ENCODE results near the gene NGFR. TPM values are rescaled to one million over a fixed set of nuclear protein-coding genes. Genes with fewer than 3 reads are reported as not detected.
A peak's percentile ranks its signal among the peaks of the same experiment; 100 is the strongest.
"Not testable (repeated sequence)": the region's sequence is repeated elsewhere in the genome, so short reads cannot be mapped to it uniquely, and the experiment has no call there.

The NGFR gene
- total RNA-seq, 1 donor from 2014 or later: 0.25 TPM

DNA sequence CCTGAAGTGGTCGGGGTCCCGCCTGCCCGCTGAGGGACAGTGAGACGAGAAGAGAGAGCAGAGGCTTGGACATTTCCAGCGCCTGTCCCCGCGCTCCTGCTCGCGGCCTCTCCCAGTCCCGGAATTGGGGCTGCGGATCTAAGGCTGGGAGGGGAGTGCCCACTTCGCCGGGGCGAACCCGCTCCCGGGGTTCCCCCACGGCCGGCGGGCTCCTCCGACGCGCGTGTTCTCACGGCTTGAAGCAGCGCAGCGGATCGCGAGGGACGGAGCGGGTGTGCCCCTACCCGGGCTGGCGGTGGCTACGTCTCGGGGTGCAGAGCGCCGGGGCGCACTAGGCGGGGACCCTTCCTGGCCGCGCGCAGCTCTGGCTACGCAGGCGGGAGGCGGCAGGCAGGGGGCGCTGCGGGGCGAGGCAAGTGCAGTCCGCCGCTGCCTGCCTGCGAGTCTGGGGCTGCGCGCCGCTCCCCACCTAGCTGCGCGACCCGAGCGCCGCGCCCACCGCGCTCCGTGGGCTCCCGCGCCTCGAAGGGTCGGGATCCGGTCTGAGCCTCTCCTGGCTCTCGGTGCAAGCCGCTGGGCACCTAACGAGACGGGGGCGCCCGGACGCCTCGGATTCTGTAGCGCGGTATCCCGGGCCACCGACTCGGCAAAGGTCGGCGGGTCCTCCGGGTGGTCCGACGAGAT lies 1.2 kb downstream of the NGFR start:
- DNase-seq (ENCODE audit: low read depth): no peak

DNA sequence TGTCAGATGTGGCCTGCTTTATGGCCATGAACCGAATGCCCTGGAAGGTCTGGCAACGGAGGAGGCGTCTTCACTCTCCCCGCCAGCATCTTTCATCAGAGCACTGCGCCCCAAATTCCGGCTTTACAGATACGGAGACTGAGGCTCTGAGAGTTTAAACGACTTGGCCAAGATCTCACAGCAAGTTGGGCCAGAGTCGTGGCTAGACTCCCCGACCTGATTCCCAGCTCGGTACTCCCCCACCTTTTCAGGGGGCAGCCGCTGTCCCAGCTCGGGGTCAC lies 1.7 kb downstream of the NGFR start:
- no peak for DNase-seq (ENCODE audit: low read depth)

DNA sequence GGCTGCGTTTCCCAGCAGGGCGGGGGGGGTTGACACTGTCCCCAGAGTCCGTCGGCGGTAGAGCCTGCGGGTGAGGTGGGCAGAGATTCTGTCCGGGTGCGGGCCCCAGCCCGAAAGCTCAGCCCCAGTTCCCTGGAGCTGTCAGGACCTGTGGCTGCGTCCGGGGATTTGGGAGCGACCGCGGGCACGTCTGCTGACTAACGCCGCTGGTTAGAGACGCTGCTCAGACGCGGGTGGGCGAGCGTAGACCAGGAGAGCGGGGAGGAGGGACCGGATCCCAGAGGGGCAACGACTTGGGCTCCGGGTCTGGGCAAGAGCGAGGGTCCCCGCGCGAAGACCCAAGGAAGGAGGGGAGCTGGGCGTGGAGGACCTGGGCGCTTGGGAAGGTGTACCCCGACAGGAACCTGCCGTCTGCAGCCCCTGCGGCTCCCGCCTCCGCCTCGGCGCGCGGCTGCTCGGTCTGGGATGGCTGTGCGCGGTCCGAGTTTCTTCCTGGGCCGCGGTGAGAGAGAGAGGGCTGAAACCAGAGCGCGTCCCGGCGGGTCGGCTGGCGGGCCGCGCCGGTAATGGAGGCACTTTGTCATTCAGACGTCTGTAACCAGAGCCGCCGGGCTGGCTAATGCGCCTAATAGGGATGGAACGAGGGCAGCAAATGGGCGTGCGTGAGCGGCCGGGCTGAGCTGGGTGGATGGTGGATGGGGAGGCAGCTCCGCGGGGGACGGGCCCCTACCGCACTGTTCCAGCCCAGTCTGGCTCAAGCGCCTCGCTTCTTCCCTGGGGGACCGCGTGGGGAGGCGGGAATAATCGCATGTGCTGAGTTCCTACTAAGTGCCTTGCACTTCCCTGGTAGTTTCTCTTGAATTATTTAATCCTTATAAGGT lies 2.3 kb downstream of the NGFR start:
- DNase-seq (ENCODE audit: low read depth): no peak

DNA sequence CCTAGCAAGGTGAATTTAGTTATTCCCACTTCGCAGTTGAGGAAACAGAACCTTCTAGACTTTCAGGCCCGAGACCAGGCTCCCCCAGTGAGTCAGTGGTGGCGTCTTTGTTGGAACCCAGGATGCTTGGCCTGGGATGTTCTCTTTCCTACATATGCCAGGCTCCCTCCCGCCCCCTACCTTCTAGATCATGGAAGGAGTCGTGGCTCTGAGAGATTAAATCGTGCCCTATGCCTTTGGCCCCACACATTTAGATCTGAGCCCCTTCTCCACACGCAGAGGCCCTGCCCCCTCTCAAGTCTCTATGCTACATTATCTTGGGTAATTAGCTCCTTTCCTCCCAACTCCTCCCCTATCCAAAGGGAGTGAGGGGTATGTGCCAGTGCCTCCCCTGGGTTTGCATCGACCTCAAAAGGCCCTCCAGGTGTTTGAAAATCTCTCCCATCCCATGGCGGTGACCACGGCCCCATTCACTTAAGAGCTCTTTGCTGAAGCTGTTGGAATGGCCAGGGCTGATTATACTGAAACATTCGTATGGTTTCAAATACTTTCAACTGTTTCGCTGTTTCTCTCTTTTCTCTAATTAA lies 3.0 kb downstream of the NGFR start:
- DNase-seq (ENCODE audit: low read depth): no peak

DNA sequence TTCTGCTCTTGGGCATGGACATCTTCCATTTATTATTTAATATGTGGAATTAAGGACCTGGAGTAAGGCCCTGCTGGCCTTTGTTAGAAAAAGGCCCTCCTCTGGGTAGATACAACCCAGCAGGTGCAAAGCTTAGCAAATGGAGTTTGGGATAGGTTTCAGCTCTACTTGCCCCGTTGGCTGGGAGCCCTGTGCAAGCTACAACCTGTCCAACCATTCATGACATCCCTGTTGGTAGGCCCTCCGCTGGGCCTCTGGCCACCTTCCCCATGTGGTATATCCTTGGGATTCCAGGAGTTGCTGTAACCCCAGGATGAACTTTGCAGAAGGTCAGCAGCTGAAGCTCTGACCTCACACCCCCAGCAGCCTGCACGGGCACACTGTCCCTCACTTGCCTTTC lies 6.4 kb downstream of the NGFR start:
- DNase-seq (ENCODE audit: low read depth): no peak

DNA sequence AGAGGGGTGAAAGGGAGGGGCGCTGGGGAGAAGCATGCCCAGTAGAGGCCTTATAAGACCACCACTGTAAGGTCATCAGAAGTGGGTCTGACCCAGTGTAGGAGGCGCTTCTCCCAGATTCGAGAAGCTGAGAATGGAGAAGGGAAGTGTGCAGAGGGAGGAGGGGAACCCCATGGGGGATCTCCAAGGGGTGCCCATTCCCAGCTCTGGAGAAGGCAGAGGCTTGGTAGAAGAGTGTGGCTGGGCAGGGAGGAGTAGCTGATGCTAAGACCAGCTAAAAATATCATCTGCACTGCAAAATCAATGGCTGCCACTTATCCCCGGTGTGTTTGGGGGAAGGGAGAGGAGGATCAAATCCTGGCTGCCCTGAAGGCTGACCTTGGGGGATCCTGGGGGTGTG lies 7.2 kb downstream of the NGFR start:
- DNase-seq (ENCODE audit: low read depth): no peak

DNA sequence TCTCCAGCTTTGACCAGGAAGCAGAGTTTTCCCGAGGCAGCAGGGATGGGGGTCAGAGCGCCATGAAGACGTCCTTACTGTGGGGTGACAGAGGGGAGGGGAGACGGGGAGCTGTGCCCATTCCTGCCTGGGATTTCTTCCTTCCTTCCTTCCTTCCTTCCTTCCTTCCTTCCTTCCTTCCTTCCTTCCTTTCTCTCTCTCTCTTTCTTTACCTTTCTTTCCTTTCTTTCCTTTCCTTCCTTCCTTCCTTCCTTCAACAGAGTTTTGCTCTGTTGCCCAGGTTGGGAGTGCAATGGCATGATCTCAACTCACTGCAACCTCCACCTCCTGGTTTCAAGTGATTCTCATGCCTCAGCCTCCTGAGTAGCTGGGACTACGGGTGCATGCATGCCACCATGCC lies 7.6 kb downstream of the NGFR start:
- not testable (repeated sequence) for DNase-seq (ENCODE audit: low read depth)

DNA sequence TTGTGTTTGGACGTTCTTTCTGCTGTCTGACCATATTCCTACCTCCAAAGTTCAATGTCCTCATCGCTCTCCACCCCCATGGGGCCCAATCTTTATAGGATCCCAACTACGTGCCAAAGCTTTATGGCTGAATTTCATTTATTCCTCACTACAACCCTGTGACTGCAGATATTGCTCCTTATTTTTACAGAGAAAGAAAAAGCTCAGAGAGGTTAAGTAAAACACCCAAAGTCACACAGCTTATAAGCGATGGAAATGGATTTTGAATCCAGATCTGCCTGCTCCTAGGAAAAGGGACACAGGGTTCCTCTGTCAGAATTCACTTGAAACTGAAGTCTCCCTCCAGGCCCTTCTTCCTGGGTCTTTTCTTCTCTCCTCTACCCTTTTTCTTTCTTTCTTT lies 9.3 kb downstream of the NGFR start:
- DNase-seq (ENCODE audit: low read depth): no peak

DNA sequence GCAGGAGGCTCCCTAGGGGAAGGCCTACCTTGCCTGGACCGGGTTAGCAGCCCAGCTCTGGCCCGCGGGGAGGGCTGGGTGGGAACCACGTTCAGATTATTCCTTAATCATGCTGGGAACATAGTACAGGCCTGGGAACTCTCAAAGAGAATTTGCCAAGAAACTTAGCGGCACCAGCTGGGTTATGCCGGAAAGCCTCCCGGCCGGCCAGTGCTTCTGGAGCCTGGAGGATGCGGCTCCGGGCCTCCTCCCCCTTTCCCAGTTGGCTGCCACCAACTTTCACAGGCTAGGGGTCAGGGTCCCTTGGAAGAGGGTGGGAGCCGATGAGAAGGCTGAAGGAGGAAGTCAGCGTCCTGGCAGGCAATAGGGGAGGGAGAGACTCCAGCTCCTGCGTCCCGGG lies 10.8 kb downstream of the NGFR start:
- no peak for DNase-seq (ENCODE audit: low read depth)

DNA sequence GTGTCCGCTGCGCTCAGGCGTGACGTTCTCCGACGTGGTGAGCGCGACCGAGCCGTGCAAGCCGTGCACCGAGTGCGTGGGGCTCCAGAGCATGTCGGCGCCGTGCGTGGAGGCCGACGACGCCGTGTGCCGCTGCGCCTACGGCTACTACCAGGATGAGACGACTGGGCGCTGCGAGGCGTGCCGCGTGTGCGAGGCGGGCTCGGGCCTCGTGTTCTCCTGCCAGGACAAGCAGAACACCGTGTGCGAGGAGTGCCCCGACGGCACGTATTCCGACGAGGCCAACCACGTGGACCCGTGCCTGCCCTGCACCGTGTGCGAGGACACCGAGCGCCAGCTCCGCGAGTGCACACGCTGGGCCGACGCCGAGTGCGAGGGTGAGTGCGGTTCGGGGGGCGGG lies 11.2 kb downstream of the NGFR start:
- no peak for DNase-seq (ENCODE audit: low read depth)

DNA sequence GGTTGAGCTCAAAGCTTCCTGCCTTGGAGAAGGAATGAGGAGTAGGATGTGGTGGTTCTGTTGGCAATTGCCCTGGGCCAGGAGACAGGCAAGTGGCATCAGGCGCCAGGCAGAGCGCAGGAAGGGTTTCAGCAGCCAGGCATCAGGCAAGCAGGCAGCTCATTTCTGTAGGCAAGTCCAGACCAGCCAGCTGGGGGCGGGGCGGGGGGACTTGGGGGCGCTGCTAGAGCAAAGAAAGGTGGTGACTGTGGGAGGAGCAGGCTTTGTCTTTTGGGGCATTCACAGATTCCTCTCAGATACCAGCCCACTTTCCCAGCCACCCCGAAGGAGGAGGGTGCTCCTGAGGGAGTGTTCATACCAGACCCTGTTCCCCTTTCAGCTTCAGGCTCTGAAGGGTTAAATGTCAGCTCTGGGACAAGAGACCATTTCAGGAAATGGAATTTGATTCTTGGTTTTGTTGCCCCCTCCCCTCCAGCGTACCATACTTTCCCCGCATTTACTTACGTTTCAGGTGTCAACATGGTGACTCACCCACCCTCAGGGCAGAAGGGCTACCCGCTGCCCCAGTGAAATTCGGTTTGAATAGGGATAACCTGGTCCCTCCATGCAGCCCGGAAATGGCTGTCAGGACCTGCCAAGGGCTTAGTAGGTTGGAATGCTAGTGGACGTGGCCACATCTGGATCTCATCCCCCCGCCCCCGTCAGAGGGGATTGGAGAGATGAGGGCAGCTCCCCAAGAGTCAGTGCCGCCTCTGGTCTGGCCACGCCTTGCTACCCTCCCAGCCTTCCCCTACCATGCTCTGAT lies 13.2 kb downstream of the NGFR start:
- DNase-seq (ENCODE audit: low read depth): peak; percentile 74

DNA sequence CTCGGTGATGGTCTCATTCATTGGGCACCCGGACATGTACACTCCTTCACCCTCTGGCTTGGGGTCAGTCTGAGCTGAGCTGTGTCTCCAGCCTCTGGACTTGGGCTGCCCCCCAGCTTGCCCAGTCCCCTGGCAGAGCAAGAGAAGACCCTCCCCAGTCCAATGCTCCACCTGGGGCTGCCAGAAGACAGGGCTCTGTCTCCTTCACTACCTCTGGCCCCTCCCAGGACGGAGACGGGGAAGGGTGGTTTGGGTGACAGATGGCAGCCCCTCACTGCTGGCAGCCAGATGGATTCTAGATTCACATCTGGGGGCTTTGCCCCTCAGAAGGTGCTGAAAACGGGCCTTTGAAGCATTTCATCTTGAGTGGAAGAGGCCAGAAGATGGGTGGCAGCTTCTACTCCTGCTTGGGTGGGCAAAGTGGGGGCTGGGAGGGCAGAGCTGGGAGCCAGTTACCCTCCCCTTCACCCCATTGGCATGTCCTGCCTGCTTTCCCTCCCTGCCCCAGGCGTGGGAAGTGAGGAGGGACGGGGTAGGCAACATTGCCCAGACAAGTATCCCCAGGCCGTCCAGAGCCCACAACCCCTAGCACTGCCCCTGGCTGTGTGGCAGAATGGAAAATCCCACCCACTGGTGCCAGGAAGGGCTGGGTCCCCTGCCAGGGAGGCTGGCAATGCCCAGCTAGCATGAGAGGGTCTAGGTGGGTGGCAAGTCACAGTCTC lies 13.9 kb downstream of the NGFR start:
- DNase-seq (ENCODE audit: low read depth): no peak

DNA sequence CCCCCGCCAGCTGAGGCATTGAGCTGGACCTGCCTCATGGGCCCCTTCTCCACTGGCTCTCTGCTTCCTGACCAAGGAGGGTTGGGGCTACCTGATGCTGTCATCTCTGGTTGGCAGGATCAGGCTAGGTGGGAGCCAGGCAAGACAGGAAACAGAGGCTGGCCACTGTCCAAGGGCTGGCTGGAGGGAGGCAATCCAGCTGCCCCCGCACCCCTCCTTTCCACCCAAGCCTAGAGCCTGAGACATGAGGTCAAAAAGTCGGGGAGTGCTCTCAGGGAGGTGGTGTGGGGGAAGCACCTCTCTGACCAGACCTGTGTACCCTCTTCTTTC lies 14.5 kb downstream of the NGFR start:
- DNase-seq (ENCODE audit: low read depth): no peak

DNA sequence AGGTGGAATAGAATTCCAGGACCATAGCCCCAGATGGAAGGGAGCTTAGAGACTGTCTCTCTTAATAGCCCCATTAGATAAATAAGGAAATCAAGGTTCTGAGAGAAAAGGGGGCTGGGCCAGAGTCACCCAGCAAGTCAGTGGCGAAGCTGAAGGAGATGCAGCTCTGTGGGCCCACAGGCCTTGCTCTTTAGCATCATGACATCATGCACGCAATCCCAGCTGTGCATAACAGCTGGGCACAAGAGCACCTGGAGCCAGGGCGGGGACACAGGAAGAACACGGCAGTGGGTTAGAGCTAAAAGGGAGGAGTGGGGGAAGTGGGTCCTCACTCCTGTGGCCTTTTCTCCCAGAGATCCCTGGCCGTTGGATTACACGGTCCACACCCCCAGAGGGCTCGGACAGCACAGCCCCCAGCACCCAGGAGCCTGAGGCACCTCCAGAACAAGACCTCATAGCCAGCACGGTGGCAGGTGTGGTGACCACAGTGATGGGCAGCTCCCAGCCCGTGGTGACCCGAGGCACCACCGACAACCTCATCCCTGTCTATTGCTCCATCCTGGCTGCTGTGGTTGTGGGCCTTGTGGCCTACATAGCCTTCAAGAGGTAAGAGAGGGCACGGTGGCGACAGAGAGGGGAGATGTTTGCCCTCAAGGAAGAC lies 15.1 kb downstream of the NGFR start:
- DNase-seq (ENCODE audit: low read depth): no peak

DNA sequence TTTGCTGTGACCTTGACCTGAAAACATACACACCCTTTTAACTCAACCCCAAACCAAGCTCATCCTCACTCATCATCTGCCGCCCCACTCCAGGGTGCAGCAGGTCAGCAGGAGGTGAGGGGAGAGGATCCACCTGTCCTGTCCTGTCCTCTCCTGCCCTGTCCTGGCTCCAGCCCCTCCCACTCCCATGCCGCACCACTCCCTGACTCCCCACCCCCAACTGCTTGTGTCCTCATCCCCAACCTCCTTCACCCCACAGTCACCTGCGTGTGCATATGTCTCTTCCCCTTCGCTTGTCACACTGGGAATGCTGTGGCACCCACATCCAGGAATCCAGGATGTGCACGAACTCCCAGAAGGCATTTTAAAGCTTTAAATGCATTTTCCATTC lies 15.6 kb downstream of the NGFR start:
- no peak for DNase-seq (ENCODE audit: low read depth)

DNA sequence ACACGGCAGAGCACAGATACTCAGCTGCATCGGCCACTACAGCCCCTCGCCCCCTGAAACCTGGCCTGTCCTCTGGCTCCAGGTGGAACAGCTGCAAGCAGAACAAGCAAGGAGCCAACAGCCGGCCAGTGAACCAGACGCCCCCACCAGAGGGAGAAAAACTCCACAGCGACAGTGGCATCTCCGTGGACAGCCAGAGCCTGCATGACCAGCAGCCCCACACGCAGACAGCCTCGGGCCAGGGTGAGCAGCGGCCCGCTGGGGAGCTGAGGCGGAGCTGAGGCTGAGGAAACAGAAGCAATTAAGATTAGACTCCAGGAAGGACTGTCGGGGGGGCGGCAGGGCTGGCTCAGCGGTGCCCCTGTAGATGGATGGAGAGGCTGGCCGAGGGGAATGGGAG lies 16.7 kb downstream of the NGFR start:
- DNase-seq (ENCODE audit: low read depth): no peak

DNA sequence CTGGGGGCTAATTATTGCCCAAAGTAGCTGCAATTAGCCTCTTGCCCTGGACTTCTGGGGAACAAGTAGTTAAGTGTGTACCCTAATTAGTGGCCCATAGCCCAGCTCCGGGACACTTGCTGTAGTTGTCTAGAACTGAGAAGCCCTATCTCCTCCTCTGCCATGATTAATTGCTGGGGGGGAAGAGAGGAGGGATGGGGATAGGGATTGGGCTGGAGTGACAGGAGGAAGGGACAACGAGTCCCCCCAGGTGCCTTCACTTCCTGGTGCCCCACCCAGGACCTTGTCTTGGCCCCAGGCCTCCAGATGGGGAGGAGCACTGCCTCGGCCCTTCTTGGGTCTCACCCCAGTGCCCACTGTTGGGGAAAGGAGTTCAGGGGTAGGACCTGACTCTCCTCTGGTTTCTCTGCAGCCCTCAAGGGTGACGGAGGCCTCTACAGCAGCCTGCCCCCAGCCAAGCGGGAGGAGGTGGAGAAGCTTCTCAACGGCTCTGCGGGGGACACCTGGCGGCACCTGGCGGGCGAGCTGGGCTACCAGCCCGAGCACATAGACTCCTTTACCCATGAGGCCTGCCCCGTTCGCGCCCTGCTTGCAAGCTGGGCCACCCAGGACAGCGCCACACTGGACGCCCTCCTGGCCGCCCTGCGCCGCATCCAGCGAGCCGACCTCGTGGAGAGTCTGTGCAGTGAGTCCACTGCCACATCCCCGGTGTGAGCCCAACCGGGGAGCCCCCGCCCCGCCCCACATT lies 17.4 kb downstream of the NGFR start:
- DNase-seq (ENCODE audit: low read depth): no peak

DNA sequence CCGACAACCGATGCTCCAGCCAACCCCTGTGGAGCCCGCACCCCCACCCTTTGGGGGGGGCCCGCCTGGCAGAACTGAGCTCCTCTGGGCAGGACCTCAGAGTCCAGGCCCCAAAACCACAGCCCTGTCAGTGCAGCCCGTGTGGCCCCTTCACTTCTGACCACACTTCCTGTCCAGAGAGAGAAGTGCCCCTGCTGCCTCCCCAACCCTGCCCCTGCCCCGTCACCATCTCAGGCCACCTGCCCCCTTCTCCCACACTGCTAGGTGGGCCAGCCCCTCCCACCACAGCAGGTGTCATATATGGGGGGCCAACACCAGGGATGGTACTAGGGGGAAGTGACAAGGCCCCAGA lies 17.9 kb downstream of the NGFR start:
- DNase-seq (ENCODE audit: low read depth): no peak

DNA sequence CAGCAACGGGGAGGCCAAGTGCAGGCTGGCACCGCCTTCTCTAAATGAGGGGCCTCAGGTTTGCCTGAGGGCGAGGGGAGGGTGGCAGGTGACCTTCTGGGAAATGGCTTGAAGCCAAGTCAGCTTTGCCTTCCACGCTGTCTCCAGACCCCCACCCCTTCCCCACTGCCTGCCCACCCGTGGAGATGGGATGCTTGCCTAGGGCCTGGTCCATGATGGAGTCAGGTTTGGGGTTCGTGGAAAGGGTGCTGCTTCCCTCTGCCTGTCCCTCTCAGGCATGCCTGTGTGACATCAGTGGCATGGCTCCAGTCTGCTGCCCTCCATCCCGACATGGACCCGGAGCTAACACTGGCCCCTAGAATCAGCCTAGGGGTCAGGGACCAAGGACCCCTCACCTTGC lies 18.5 kb downstream of the NGFR start:
- no peak for DNase-seq (ENCODE audit: low read depth)

DNA sequence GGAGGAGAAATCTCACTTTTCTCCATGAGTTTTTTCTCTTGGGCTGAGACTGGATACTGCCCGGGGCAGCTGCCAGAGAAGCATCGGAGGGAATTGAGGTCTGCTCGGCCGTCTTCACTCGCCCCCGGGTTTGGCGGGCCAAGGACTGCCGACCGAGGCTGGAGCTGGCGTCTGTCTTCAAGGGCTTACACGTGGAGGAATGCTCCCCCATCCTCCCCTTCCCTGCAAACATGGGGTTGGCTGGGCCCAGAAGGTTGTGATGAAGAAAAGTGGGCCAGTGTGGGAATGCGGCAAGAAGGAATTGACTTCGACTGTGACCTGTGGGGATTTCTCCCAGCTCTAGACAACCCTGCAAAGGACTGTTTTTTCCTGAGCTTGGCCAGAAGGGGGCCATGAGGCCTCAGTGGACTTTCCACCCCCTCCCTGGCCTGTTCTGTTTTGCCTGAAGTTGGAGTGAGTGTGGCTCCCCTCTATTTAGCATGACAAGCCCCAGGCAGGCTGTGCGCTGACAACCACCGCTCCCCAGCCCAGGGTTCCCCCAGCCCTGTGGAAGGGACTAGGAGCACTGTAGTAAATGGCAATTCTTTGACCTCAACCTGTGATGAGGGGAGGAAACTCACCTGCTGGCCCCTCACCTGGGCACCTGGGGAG lies 19.1 kb downstream of the NGFR start:
- no peak for DNase-seq (ENCODE audit: low read depth)
